ENCODE data around the gene EMID1. TPM values are rescaled to one million over a fixed set of nuclear protein-coding genes. Genes with fewer than 3 reads are reported as not detected.

EMID1 gene
- total and polyA plus RNA-seq, 8 donors: 10.5 to 110 (median 85.9) TPM

DNA sequence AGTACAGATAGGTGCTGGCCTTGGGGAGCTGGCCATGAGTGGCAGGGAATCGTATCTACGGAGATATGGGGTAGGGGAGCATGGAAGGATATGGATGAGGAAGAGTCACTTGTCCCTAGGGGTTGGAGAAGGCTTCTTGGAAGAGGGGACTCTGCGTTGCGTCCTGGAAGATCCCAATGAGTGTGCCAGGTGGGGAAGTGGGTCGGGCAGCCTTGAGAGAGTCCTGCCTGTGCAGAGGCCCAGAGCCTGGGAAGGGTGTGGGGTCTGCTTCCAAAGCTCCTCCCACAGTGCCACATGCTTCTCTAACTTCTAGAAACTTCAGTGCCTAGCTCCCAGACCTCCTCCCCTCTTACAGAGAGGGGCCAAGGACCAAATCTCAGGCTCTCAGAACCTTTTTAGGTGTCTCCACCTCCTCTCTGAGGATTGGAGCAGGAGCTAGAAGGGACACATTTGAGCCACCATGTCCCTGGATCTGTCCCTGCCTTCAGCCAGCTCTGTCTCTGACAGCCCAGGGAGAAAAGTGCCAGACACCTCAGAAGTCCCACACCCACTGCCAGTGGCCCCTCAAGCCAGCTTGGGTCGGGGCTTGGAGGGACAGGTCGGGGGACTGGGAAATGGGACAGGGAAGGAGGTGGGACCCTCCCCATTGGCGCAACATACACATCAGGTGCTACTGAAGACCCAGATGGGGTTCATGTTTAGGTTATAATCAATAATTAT, 51.1 kb downstream of the EMID1 start:
- H3K36me3 ChIP-seq: peaks cover 0 to 21% of the 10 kb centered on the region in 2 donors
- TF ChIP-seq, protein P1, sequence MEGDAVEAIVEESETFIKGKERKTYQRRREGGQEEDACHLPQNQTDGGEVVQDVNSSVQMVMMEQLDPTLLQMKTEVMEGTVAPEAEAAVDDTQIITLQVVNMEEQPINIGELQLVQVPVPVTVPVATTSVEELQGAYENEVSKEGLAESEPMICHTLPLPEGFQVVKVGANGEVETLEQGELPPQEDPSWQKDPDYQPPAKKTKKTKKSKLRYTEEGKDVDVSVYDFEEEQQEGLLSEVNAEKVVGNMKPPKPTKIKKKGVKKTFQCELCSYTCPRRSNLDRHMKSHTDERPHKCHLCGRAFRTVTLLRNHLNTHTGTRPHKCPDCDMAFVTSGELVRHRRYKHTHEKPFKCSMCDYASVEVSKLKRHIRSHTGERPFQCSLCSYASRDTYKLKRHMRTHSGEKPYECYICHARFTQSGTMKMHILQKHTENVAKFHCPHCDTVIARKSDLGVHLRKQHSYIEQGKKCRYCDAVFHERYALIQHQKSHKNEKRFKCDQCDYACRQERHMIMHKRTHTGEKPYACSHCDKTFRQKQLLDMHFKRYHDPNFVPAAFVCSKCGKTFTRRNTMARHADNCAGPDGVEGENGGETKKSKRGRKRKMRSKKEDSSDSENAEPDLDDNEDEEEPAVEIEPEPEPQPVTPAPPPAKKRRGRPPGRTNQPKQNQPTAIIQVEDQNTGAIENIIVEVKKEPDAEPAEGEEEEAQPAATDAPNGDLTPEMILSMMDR (IDR thresholded peaks at IDR 0.05): no peak
- H3K9me3 ChIP-seq: no peaks in the 10 kb centered on the region

DNA sequence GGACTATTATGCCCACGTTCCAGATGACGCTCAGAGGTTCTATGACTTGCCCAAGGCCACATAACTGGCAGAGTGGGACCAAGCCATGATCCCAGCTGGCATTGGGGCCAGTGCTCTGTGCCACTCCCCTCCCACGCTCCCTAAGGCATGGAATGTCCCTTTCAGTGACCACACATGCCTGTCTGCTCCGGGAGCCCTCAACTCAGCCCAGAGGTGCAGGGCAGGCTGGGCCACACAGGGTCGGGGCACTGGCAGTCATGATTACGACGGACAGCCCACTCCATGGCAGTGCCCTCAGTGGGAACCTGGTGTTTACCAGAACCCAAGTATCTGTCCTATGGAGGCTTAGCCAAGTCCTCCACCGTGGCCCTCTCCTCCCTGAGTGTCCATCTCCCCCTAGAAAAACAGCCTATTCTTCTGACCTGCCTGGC, 52.1 kb downstream of the EMID1 start:
- no peak overlapping the region for H3K4me3 ChIP-seq
- no peak for DNase-seq
- TF ChIP-seq, protein P1 (IDR thresholded peaks at IDR 0.05): no peak
- intact Hi-C loops (cut with DNase I): loop anchor here in 1 of 2 donors (10.0 kb wide), 1 partner anchor 403 kb away; no protein-coding TSS in a partner anchor
- no peaks in the 10 kb centered on the region for H3K9me3 ChIP-seq
- no peaks in the 10 kb centered on the region for H3K27me3 ChIP-seq
- ATAC-seq: no peak
- H3K4me1 ChIP-seq: no peaks in the 10 kb centered on the region
- H3K36me3 ChIP-seq: peaks cover 0 to 21% of the 10 kb centered on the region in 2 donors
- H3K27ac ChIP-seq: no peak overlapping the region

More for the DNA sequence above, 51.1 kb downstream of the EMID1 start:
- ATAC-seq (no peak), DNase-seq (no peak)
- intact Hi-C loops (cut with DNase I): loop anchor here in 1 of 2 donors (10.0 kb wide), 1 partner anchor 402 kb away; no protein-coding TSS in a partner anchor
- H3K27ac ChIP-seq: no peak overlapping the region
- H3K4me3 ChIP-seq: no peak overlapping the region
- H3K4me1 ChIP-seq: no peaks in the 10 kb centered on the region
- H3K27me3 ChIP-seq: no peaks in the 10 kb centered on the region

DNA sequence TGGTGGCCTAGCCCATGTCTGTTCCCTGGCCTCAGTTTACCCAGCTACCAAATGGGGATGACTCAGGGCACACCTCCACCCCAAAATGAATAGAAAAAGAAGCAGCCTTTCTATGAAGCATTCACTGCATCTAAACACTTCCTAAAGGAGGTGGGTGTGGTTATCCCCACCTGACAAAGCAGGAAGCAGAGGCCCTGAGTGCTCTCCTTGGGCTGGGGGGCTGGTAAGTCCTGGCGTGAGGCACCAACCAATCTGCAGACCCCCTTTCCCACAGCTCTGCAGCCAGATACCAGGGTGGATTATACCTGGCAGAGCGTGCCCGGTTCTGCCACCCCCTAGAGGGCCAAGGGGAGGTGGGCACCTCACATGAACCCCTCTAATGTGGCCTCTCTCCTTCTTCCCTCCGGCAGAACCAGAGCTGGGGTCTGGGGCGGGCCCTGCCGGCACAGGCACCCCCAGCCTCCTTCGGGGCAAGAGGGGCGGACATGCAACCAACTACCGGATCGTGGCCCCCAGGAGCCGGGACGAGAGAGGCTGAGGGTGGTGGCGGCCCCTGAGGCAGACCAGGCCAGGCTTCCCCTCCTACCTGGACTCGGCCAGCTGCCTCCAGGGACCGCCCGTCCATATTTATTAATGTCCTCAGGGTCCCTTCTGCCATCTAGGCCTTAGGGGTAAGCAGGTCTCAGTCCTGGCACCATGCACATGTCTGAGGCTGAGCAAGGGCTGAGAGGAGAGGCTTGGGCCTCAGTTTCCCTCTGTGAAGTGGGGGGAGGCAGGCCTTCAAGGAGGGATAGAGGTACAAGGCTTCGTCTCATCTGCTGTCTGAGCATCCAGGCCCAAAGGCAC, 52.9 kb downstream of the EMID1 start:
- Histone ChIP-seq H3K4me1 (no peaks in the 10 kb centered on the region), H3K27ac (no peak overlapping the region), H3K27me3 (no peaks in the 10 kb centered on the region), H3K9me3 (no peaks in the 10 kb centered on the region), H3K36me3 (peaks cover 0 to 24% of the 10 kb centered on the region in 2 donors), H3K4me3 (no peak overlapping the region)
- TF ChIP-seq, protein P1 (IDR thresholded peaks at IDR 0.05): no peak
- DNase-seq (no peak), ATAC-seq (no peak)
- intact Hi-C loops (cut with DNase I): loop anchor here in 1 of 2 donors (10.0 kb wide), 1 partner anchor 404 kb away; no protein-coding TSS in a partner anchor

DNA sequence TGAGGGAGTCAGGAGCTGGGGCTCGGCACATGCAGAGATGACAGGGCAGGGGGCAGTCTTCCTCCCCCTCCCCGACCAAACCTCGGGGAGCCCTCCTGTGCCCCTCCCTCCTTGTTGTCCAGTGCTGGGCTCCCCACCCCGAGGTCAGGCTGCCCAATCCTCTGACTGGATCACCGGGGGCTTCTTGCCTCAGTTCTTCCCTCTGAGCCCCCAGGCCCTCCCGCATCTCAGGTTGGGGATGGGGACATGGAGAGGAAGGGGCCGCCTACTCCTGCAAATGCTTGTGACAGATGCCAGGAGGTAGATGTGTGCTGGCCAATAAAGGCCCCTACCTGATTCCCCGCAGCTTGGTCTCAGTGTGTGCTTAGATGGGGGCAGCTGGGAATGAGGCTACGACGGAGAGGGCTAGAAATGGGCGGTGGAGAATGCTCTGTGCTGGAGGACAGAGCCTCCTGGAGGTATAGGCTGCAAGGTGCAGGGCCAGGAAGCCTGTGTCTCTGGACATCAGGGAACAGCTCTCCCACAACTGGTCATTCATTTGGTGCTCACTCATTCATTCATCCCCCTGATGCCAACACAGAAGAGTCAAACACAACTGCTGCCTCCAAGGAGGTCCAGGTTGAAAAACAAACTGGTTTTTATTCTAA, 53.7 kb downstream of the EMID1 start:
- Histone ChIP-seq H3K27ac (no peak overlapping the region), H3K4me1 (no peaks in the 10 kb centered on the region), H3K36me3 (peaks cover 0 to 31% of the 10 kb centered on the region in 2 donors), H3K27me3 (no peaks in the 10 kb centered on the region), H3K9me3 (no peaks in the 10 kb centered on the region), H3K4me3 (no peak overlapping the region)
- intact Hi-C loops (cut with DNase I): loop anchor here in 1 of 2 donors (10.0 kb wide), 1 partner anchor 405 kb away; no protein-coding TSS in a partner anchor
- no peak for ATAC-seq
- TF ChIP-seq, protein P1 (IDR thresholded peaks at IDR 0.05): no peak
- DNase-seq: no peak
